RKO (cell line): ENCODE data around the gene ORC3.
"Not testable (repeated sequence)": the region's sequence is repeated elsewhere in the genome, so short reads cannot be mapped to it uniquely, and the experiment has no call there.

Experiments
- DNase-seq: peaks from one replicate; pipeline ENCODE4 v3.0.0-alpha.2; 2016; ENCODE audit warnings: low spot score

ORC3 gene

GRCh38 chr6:87697581-87698546, 107.9 kb downstream of the ORC3 start:
- DNase-seq: peak; percentile 11

GRCh38 chr6:87698547-87699006, 108.6 kb downstream of the ORC3 start:
- no peak for DNase-seq

- no peak for DNase-seq
Measured at GRCh38 chr6:87699576-87699975, 109.6 kb downstream of the ORC3 start.

- DNase-seq: peak; percentile 97
Measured at GRCh38 chr6:87700397-87701343, 110.7 kb downstream of the ORC3 start.

GRCh38 chr6:87701344-87701675, 111.4 kb downstream of the ORC3 start:
- no peak for DNase-seq

GRCh38 chr6:87701676-87702588, 112.0 kb downstream of the ORC3 start, which contains the start of gene AKIRIN2:
TSS of gene AKIRIN2 (minus strand) at chr6:87702233. CDS start at chr6:87701684, 549 bp downstream.
- DNase-seq: peak; percentile 99

- DNase-seq: peak; percentile 89
Measured at GRCh38 chr6:87702589-87702945, 112.6 kb downstream of the ORC3 start.

GRCh38 chr6:87703039-87703438, 113.1 kb downstream of the ORC3 start:
- DNase-seq: peak; percentile 61

GRCh38 chr6:87705070-87705691, 115.2 kb downstream of the ORC3 start:
- peak; percentile 34 for DNase-seq

GRCh38 chr6:87706187-87706966, 116.4 kb downstream of the ORC3 start:
- DNase-seq: peak; percentile 38

GRCh38 chr6:87708581-87709427, 118.9 kb downstream of the ORC3 start:
- DNase-seq: not testable (repeated sequence)

GRCh38 chr6:87710090-87710489, 120.2 kb downstream of the ORC3 start:
- no peak for DNase-seq

- not testable (repeated sequence) for DNase-seq
Measured at GRCh38 chr6:87712713-87713112, 122.8 kb downstream of the ORC3 start.

- DNase-seq: peak; percentile 65
Measured at GRCh38 chr6:87714093-87714842, 124.3 kb downstream of the ORC3 start.
